VCaP (cell line): ENCODE measurements around the gene GALNT4.

Source experiments
- H3K27ac ChIP-seq: fragments of 450-650 bp; 2 replicates; pipeline ENCODE4 v1.5.1; 2017
- TF ChIP-seq, protein P1 (sequence below): fragments of 450-650 bp; conservative IDR thresholded peaks from 2 replicates; pipeline ENCODE4 v1.5.1; 2017; ENCODE audit warnings: mild to moderate bottlenecking, moderate library complexity

GALNT4 gene

DNA sequence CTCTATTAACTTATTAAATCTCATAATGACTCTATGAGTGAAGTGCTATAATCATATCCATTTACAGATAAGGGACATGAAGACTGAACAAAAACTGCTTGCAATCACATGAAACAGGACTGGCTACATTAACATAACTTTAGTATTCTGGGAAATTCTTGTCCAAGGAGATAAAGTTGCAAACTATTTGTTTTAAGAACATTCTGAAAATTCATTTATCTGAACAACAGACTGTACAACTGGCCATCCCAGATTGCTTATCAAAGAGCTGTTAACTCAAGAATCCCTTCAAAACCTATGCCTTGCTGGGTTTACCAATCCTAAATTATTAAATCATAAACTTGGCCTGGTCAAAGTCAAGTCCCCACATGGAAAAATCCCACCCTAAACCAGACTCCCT, 40.4 kb upstream of the GALNT4 start:
- TF ChIP-seq, protein P1, sequence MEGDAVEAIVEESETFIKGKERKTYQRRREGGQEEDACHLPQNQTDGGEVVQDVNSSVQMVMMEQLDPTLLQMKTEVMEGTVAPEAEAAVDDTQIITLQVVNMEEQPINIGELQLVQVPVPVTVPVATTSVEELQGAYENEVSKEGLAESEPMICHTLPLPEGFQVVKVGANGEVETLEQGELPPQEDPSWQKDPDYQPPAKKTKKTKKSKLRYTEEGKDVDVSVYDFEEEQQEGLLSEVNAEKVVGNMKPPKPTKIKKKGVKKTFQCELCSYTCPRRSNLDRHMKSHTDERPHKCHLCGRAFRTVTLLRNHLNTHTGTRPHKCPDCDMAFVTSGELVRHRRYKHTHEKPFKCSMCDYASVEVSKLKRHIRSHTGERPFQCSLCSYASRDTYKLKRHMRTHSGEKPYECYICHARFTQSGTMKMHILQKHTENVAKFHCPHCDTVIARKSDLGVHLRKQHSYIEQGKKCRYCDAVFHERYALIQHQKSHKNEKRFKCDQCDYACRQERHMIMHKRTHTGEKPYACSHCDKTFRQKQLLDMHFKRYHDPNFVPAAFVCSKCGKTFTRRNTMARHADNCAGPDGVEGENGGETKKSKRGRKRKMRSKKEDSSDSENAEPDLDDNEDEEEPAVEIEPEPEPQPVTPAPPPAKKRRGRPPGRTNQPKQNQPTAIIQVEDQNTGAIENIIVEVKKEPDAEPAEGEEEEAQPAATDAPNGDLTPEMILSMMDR = no peak
- H3K27ac ChIP-seq = no peak overlapping the region

DNA sequence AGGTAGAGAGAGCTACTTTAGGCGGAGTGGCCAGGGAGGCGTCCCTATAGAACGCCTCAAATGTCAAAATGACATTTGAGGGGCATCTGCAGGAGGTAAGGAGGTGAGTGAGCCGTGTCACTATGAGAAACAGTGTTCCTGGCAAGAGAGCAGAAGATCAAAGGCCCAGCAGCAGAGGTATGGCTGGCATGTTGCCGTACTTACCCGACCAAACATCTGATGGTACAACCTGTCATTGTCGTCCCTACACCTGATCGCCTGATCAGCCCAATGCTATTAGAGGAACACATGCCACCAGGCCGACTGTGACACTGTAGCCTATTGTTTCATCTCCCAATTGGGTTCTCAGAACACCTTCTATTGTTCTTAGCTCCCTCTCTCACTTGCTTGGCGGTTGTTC, 35.2 kb upstream of the GALNT4 start:
- TF ChIP-seq, protein P1 = no peak
- no peak overlapping the region for H3K27ac ChIP-seq

DNA sequence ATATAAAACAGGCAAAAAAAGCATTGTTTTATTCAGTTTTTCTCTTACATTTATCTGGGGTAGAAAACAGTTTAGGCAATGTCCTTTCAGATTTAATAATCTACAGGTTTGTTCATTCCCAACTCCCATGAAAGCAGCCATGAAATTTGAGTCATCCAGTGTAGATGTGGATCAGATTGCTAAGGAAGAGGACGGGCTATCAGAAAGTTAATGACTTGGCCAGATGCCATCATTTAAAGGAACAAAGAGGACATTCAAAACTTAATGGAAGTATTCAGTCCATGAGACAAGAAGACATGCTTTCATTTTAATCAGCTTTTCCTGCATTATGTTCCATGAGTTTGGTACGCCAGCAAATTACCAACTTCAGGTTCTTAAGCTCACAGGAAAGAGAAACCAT, 32.4 kb upstream of the GALNT4 start:
- TF ChIP-seq, protein P1 = no peak
- no peak overlapping the region for H3K27ac ChIP-seq

DNA sequence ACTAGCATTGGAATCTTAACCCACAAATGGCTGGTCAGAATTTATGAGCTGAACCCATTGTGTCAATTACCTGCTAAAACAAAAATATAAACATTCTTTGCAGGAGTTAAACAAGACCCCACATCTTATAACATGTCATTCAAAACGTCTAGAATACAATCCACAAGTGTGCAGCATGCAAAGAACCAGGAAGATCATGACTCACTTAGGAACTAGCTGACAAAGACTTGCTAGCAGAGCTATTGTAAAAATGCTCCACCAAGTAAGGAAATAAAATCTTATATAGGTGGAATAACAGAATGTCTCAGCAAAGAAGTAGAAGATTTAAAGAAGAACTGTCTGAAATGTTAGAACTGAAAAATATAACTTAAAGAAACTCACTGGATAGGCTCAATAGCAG, 27.8 kb upstream of the GALNT4 start:
- H3K27ac ChIP-seq = no peak overlapping the region
- TF ChIP-seq, protein P1 = no peak

DNA sequence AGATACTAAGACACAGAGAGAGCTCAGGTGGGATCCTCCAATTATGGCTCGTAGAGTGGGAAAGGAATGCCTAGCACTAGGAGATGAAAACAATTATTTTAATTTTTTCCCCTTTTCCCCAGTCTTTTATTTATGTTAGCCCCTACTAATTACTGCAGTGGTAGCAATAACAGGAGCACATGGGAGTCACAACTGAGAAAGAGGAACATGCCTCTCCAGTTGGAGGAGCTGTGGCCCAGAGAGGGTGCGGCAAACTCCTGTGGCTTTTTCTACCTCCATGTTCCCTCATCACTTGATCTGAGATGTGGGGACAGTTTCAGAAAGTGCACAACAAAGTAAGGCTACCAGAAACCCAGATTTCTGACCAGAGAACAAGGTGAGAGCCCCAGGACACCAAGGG, 27.2 kb upstream of the GALNT4 start:
- no peak overlapping the region; the same call in 1 of the 2 replicates for H3K27ac ChIP-seq
- TF ChIP-seq, protein P1 = no peak

DNA sequence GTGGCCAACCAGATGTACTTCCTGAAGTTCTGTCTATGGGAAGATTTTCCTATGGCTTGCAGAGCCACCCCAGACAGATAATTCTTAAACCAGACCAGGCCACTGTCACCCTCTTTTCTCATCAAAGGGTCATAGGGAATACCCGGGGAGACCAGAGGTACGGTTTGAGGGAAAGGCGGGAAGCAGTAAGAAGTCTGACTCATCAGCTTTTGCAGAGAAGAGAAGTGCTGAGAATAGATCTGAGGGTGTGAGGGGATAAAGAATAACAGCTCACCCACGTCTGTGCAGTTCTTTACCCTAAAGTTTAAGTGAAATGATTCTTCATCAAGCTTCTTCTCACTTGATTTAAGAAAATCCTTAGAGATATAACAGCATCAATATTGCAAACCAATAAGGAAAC, 22.5 kb upstream of the GALNT4 start:
- TF ChIP-seq, protein P1 = no peak

DNA sequence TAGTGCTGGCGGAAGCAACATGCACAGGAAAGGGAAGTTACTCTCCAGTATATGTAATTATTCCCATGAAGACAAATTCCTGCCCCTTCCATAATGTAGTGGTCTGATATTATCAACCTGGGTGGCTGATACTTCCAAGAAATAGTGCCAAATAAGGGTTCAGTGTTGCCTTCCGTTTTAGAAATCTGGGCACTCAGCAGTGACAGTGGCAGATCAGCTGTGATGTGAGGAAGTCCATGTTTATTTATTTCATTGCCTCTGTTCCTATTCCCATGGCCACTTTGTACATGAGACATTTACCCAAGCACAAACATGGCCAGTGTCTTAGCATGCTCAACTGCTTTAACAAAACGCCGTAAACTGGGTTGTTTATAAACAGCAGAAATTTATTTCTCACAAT, 21.6 kb upstream of the GALNT4 start:
- TF ChIP-seq, protein P1 = no peak
- peak overlapping the region; percentile 66 for H3K27ac ChIP-seq

More for the DNA sequence above, 22.5 kb upstream of the GALNT4 start:
- no peak overlapping the region for H3K27ac ChIP-seq
